Keratinocyte (primary cell): Measurements from ENCODE around the gene NDNF. TPM values are rescaled to one million over a fixed set of nuclear protein-coding genes. Genes with fewer than 3 reads are reported as not detected.

Source experiments
- DNase-seq: peaks from one replicate; pipeline ENCODE4 v3.0.0-alpha.2; 2011; ENCODE audit warnings: low read depth, missing footprints, low spot score
- FAIRE-seq: peaks from 2 replicates; lab custom pipeline; 2011; peaks lifted over from hg19 to GRCh38; lab: Jason Lieb, UNC
- H2AFZ ChIP-seq: 2 replicates; pipeline ENCODE4 v1.6.0; 2012; ENCODE audit warnings: low read length, control low read depth, inconsistent platforms; ENCODE audit not compliant: control insufficient read depth
- H3K27ac ChIP-seq: 2 replicates; pipeline ENCODE4 v1.5.1; 2011; ENCODE audit warnings: low read length; ENCODE audit not compliant: control insufficient read depth, insufficient read depth
- H3K27me3 ChIP-seq: 3 replicates; pipeline ENCODE4 v1.6.0; 2011; ENCODE audit warnings: low read length; ENCODE audit not compliant: control insufficient read depth, insufficient read depth; ENCODE audit errors: extremely low read depth
- H3K36me3 ChIP-seq, 2 experiments: 2 replicates in 1 of 2; 3 replicates in 1 of 2; pipeline ENCODE4 v1.5.1; 2011; ENCODE audit warnings: low read length in 2 of 2, mild to moderate bottlenecking in 1 of 2; ENCODE audit not compliant: control insufficient read depth in 2 of 2, insufficient read depth in 2 of 2; ENCODE audit errors: extremely low read depth in 1 of 2
- H3K4me1 ChIP-seq: 3 replicates; pipeline ENCODE4 v1.5.1; 2011; ENCODE audit warnings: low read length; ENCODE audit not compliant: control insufficient read depth, insufficient read depth; ENCODE audit errors: extremely low read depth
- H3K4me2 ChIP-seq: 3 replicates; pipeline ENCODE4 v1.6.0; 2011; ENCODE audit warnings: low read depth, low read length; ENCODE audit not compliant: control insufficient read depth, insufficient read depth; ENCODE audit errors: extremely low read depth
- H3K4me3 ChIP-seq, 3 experiments: fragments of 200-600 bp in 1 of 3; sonication (generic) in 1 of 3; 2 replicates in 2 of 3; 3 replicates in 1 of 3; pipeline ENCODE4 v1.5.1; 2011 to 2016; ENCODE audit warnings: low read length in 3 of 3, mild to moderate bottlenecking in 3 of 3, control low read depth in 2 of 3, inconsistent platforms in 1 of 3, low read depth in 1 of 3, mixed read lengths in 1 of 3, mixed run types in 1 of 3, moderate library complexity in 1 of 3; ENCODE audit not compliant: control insufficient read depth in 2 of 3, insufficient read depth in 2 of 3; ENCODE audit errors: extremely low read depth in 1 of 3
- H3K79me2 ChIP-seq: 2 replicates; pipeline ENCODE4 v1.6.0; 2012; ENCODE audit warnings: low read length; ENCODE audit not compliant: control insufficient read depth, insufficient read depth
- H3K9ac ChIP-seq: 3 replicates; pipeline ENCODE4 v1.6.0; 2011; ENCODE audit warnings: low read length; ENCODE audit not compliant: control insufficient read depth, insufficient read depth; ENCODE audit errors: extremely low read depth
- H3K9me1 ChIP-seq: 3 replicates; pipeline ENCODE4 v1.6.0; 2011; ENCODE audit warnings: low read length; ENCODE audit not compliant: control insufficient read depth, insufficient read depth; ENCODE audit errors: extremely low read depth
- H3K9me3 ChIP-seq: 2 replicates; pipeline ENCODE4 v1.5.1; 2012; ENCODE audit warnings: low read depth, low read length; ENCODE audit not compliant: control insufficient read depth
- H4K20me1 ChIP-seq: 3 replicates; pipeline ENCODE4 v1.6.0; 2011; ENCODE audit warnings: low read length; ENCODE audit not compliant: control insufficient read depth, insufficient read depth; ENCODE audit errors: extremely low read depth
- CTCF ChIP-seq, 3 experiments: IDR thresholded peaks in 1 of 3; conservative IDR thresholded peaks in 1 of 3; optimal IDR thresholded peaks in 1 of 3; 2 replicates in 2 of 3; 3 replicates in 1 of 3; pipeline versions ENCODE3 to v1.5.1; 2011; ENCODE audit warnings: low read length in 3 of 3, mild to moderate bottlenecking in 3 of 3, moderate library complexity in 2 of 3, control low read depth in 1 of 3, inconsistent platforms in 1 of 3; ENCODE audit not compliant: insufficient read depth in 2 of 3; ENCODE audit errors: extremely low read depth in 1 of 3
- EZH2 ChIP-seq: IDR thresholded peaks from one replicate; pipeline ENCODE4 v1.6.1; 2012; ENCODE audit warnings: inconsistent platforms, mild to moderate bottlenecking, low read length, moderate library complexity
- dilution Hi-C: fragments of 300-500 bp; cut with MboI; formaldehyde crosslinking; loops from one replicate; pipeline ENCODE4 v1.7.0; 2020; ENCODE audit warnings: low sequenced_read_pairs; ENCODE audit not compliant: extremely low pct_ligation_motif_present
- polyA plus RNA-seq, 5 experiments: library from polyadenylated mRNA; depleted of rRNA in 3 of 5; stranded (reverse) in 3 of 5; stranded (forward) in 1 of 5; unstranded in 1 of 5; fragments of >200 nt; gene quantifications; 1 replicate in 1 of 5; 2 replicates in 3 of 5; 3 replicates in 1 of 5; pipeline versions ENCODE4 v1.2.1 to v1.2.3, GENCODE V29; 2011 to 2012; ENCODE audit warnings: missing spikeins in 2 of 5, low read depth in 1 of 5, low replicate concordance in 1 of 5

NDNF gene
- polyA plus RNA-seq, 1 donor (not counting 4 experiments of a cell fraction or from before 2014, with no cell fraction given) = not detected

- DNase-seq = no peak
- no peaks in the 10 kb centered on the region for H3K27me3 ChIP-seq
- no peak for TF ChIP-seq CTCF (optimal IDR thresholded peaks at IDR 0.05 in 1 of 3, IDR thresholded peaks at IDR 0.05 in 1 of 3, conservative IDR thresholded peaks at IDR 0.05 in 1 of 3; ENCODE audit: extremely low read depth in 1 of 3, insufficient read depth in 2 of 3, low read length in 3 of 3)
- no peak for TF ChIP-seq EZH2
- no peaks in the 10 kb centered on the region for H3K36me3 ChIP-seq
- FAIRE-seq = no peak
- H3K4me3 ChIP-seq = no peak overlapping the region
- H3K27ac ChIP-seq = no peak overlapping the region
- no peaks in the 10 kb centered on the region for H3K4me1 ChIP-seq
- H3K9me3 ChIP-seq = no peaks in the 10 kb centered on the region
- dilution Hi-C loops = no loop called here
- no peak overlapping the region for H3K4me2 ChIP-seq
- H3K9ac ChIP-seq = no peak overlapping the region
- H4K20me1 ChIP-seq = no peaks in the 10 kb centered on the region
- H2AFZ ChIP-seq = no peak overlapping the region
- no peaks in the 10 kb centered on the region for H3K79me2 ChIP-seq
- H3K9me1 ChIP-seq = no peaks in the 10 kb centered on the region
Measured at GRCh38 chr4:121016611-121017010, 55.7 kb downstream of the NDNF start.

GRCh38 chr4:121015421-121015820, 56.9 kb downstream of the NDNF start:
- TF ChIP-seq EZH2 (no peak), CTCF (optimal IDR thresholded peaks at IDR 0.05 in 1 of 3, IDR thresholded peaks at IDR 0.05 in 1 of 3, conservative IDR thresholded peaks at IDR 0.05 in 1 of 3; ENCODE audit: extremely low read depth in 1 of 3, insufficient read depth in 2 of 3, low read length in 3 of 3) (no peak)
- Histone ChIP-seq H3K27me3 (no peaks in the 10 kb centered on the region), H3K9me1 (no peaks in the 10 kb centered on the region), H2AFZ (no peak overlapping the region), H4K20me1 (no peaks in the 10 kb centered on the region), H3K9ac (no peak overlapping the region), H3K79me2 (no peaks in the 10 kb centered on the region), H3K4me3 (no peak overlapping the region), H3K36me3 (no peaks in the 10 kb centered on the region), H3K9me3 (no peaks in the 10 kb centered on the region), H3K4me2 (no peak overlapping the region), H3K4me1 (no peaks in the 10 kb centered on the region), H3K27ac (no peak overlapping the region)
- dilution Hi-C loops = no loop called here
- DNase-seq (no peak), FAIRE-seq (no peak)
